ENCODE data around the gene DYNC1I1. TPM values are rescaled to one million over a fixed set of nuclear protein-coding genes. Genes with fewer than 3 reads are reported as not detected.

DYNC1I1 gene
- total and polyA plus RNA-seq, 2 donors (not counting 3 experiments of a cell fraction or from before 2014, with no cell fraction given) = 1.8 to 3.6 TPM

DNA sequence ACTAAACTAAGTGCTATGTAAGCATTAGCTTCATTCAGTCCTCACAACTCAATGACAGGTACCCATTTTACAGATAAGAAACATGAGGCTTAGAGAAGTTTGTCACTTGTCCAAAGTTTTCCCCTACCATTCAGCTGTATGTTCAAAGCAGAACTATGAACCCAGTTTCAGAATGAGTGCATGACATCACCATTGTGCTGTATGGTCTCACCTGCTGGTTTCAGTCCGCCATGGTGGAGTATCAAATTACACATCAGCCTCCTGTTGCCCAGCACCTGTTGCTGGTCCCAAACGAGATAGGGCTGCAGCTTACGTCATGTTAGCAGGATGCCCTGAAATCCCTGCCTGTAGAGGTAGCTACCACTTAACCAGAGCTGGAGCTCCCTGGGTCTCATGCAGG lies 95.0 kb downstream of the DYNC1I1 start:
- Histone ChIP-seq H3K36me3 (ENCODE audit: control insufficient read depth in 2 of 2, extremely low read depth in 1 of 2, insufficient read depth in 2 of 2, low read length in 2 of 2) (no peaks in the 10 kb centered on the region), H3K4me2 (ENCODE audit: insufficient read depth, low read length) (no peak overlapping the region), H3K9me3 (replicated peaks; ENCODE audit: control insufficient read depth, insufficient read depth, low read length) (no peaks in the 10 kb centered on the region), H3K27ac (ENCODE audit: insufficient read depth, low read depth, low read length) (no peak overlapping the region), H3K4me1 (ENCODE audit: control insufficient read depth, extremely low read depth, insufficient read depth, low read length) (peaks cover 12% of the 10 kb centered on the region), H3K9ac (replicated peaks; ENCODE audit: extremely low read depth, insufficient read depth, low read length) (no peak overlapping the region), H3K9me1 (replicated peaks; ENCODE audit: control insufficient read depth, extremely low read depth, insufficient read depth, low read length) (no peaks in the 10 kb centered on the region), H4K20me1 (replicated peaks; ENCODE audit: control insufficient read depth, extremely low read depth, insufficient read depth, low read length) (no peaks in the 10 kb centered on the region), H3K4me3 (replicated peaks in 1 of 3; ENCODE audit: insufficient read depth in 1 of 3, low read depth in 1 of 3, low read length in 3 of 3) (no peak overlapping the region), H3K27me3 (ENCODE audit: control insufficient read depth in 2 of 2, insufficient read depth in 2 of 2, low read length in 2 of 2) (no peaks in the 10 kb centered on the region), H3K79me2 (ENCODE audit: control insufficient read depth, insufficient read depth, low read length) (no peaks in the 10 kb centered on the region), H2AFZ (ENCODE audit: low read depth, low read length) (no peak overlapping the region)
- ChIA-PET CTCF (interaction anchor here (1.2 to 9.7 kb wide), 5 partner anchors 28 to 144 kb away, joined by 3 to 274 read pairs (median 4); no protein-coding TSS in a partner anchor), POLR2A (no interaction called here)
- intact Hi-C loops (cut with micrococcal nuclease) (no loop called here), dilution Hi-C loops (cut with MboI; ENCODE audit: extremely low pct_ligation_motif_present, low sequenced_read_pairs) (no loop called here)
- TF ChIP-seq POLR2AphosphoS5 (IDR thresholded peaks at IDR 0.05; ENCODE audit: insufficient read depth, low read depth, low read length) (no peak), MYC (IDR thresholded peaks at IDR 0.05; ENCODE audit: low read depth, low read length) (no peak), JUN (IDR thresholded peaks at IDR 0.05; ENCODE audit: borderline replicate concordance, insufficient read depth, insufficient read length, low read depth) (no peak), FOS (IDR thresholded peaks at IDR 0.05; ENCODE audit: borderline replicate concordance, insufficient read depth, low read length) (no peak), GATA2 (IDR thresholded peaks at IDR 0.05; ENCODE audit: insufficient read depth, insufficient read length, low read depth, low read length) (no peak), EZH2 (IDR thresholded peaks at IDR 0.05; ENCODE audit: borderline replicate concordance, low read depth, low read length, severe bottlenecking) (no peak), POLR2A (IDR thresholded peaks at IDR 0.05; ENCODE audit: low read depth, low read length) (no peak), CTCF (IDR thresholded peaks at IDR 0.05; ENCODE audit: extremely low read depth in 1 of 2, insufficient read depth in 1 of 2, low read depth in 1 of 2, low read length in 2 of 2) (no peak)
- TF ChIP-seq, protein P1, sequence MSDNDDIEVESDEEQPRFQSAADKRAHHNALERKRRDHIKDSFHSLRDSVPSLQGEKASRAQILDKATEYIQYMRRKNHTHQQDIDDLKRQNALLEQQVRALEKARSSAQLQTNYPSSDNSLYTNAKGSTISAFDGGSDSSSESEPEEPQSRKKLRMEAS (IDR thresholded peaks at IDR 0.05; ENCODE audit: insufficient read depth, insufficient read length) = no peak
- no TSS peak for BruUV-seq (replicated peaks)
- no peak for DNase-seq (ENCODE audit: low read depth, low spot score)
- FAIRE-seq = no peak
